HT-29 (cell line): ENCODE results near the gene UBE2E2. TPM values are rescaled to one million over a fixed set of nuclear protein-coding genes. Genes with fewer than 3 reads are reported as not detected.
"Not testable (repeated sequence)": the region's sequence is repeated elsewhere in the genome, so short reads cannot be mapped to it uniquely, and the experiment has no call there.

Source experiments
- DNase-seq: peaks from one replicate; pipeline ENCODE4 v3.0.0-alpha.2; 2015; ENCODE audit warnings: low spot score
- total RNA-seq: library from RNA; depleted of rRNA; stranded (reverse); fragments of >200 nt; shearing (Covaris generic); gene quantifications from 2 replicates; pipeline ENCODE4 v1.2.3, GENCODE V29; 2014

UBE2E2 gene
- total RNA-seq, 1 experiment from 2014 or later = 8.2 TPM

- DNase-seq = no peak
These were observed 122.4 kb downstream of the UBE2E2 start for GRCh38 chr3:23325466-23326065.

GRCh38 chr3:23329471-23330105 is 126.5 kb downstream of the UBE2E2 start:
- DNase-seq = no peak

- DNase-seq = no peak
These were observed 127.4 kb downstream of the UBE2E2 start for GRCh38 chr3:23330568-23330967.

- no peak for DNase-seq
These were observed 128.2 kb downstream of the UBE2E2 start for GRCh38 chr3:23331141-23331935.

- no peak for DNase-seq
These were observed 130.5 kb downstream of the UBE2E2 start for GRCh38 chr3:23333633-23334032.

GRCh38 chr3:23336853-23337252 is 133.7 kb downstream of the UBE2E2 start:
- DNase-seq = not testable (repeated sequence)

- no peak for DNase-seq
These were observed 138.2 kb downstream of the UBE2E2 start for GRCh38 chr3:23341147-23341838.

GRCh38 chr3:23342343-23342742 is 139.2 kb downstream of the UBE2E2 start:
- DNase-seq = no peak

- no peak for DNase-seq
These were observed 140.4 kb downstream of the UBE2E2 start for GRCh38 chr3:23343509-23343908.

GRCh38 chr3:23344886-23345285 is 141.8 kb downstream of the UBE2E2 start:
- no peak for DNase-seq

- not testable (repeated sequence) for DNase-seq
These were observed 146.3 kb downstream of the UBE2E2 start for GRCh38 chr3:23349444-23349843.

- DNase-seq = no peak
These were observed 153.0 kb downstream of the UBE2E2 start for GRCh38 chr3:23356169-23356568.

GRCh38 chr3:23356923-23357322 is 153.8 kb downstream of the UBE2E2 start:
- DNase-seq = no peak

- no peak for DNase-seq
These were observed 156.0 kb downstream of the UBE2E2 start for GRCh38 chr3:23359116-23359515.

GRCh38 chr3:23365066-23365465 is 161.9 kb downstream of the UBE2E2 start:
- DNase-seq = no peak

GRCh38 chr3:23368731-23369130 is 165.6 kb downstream of the UBE2E2 start:
- DNase-seq = no peak

GRCh38 chr3:23372285-23372684 is 169.2 kb downstream of the UBE2E2 start:
- no peak for DNase-seq

- DNase-seq = no peak
These were observed 173.6 kb downstream of the UBE2E2 start for GRCh38 chr3:23376516-23377248.

GRCh38 chr3:23377928-23378672 is 175.0 kb downstream of the UBE2E2 start:
- DNase-seq = no peak

- no peak for DNase-seq
These were observed 180.7 kb downstream of the UBE2E2 start for GRCh38 chr3:23383875-23384274.

GRCh38 chr3:23385327-23385726 is 182.2 kb downstream of the UBE2E2 start:
- no peak for DNase-seq
